ENCODE data around the gene KCNN4.
"Not testable (repeated sequence)": the region's sequence is repeated elsewhere in the genome, so short reads cannot be mapped to it uniquely, and the experiment has no call there.

KCNN4 gene

GRCh38 chr19:43780706-43781525, at the start of gene KCNN4:
Gene KCNN4 (minus strand): TSS chr19:43780973. CDS start chr19:43780861, 112 bp downstream.
- peak; percentile 95 for DNase-seq

- DNase-seq = peak; percentile 85
These were observed 46.3 kb upstream of the KCNN4 start, which contains the start of gene ZNF283 for GRCh38 chr19:43826787-43827754. Gene ZNF283 (plus strand): TSS chr19:43827321. CDS start chr19:43833505, 6,184 bp downstream.

- DNase-seq = not testable (repeated sequence)
These were observed 43.8 kb upstream of the KCNN4 start for GRCh38 chr19:43824572-43824971.

DNA sequence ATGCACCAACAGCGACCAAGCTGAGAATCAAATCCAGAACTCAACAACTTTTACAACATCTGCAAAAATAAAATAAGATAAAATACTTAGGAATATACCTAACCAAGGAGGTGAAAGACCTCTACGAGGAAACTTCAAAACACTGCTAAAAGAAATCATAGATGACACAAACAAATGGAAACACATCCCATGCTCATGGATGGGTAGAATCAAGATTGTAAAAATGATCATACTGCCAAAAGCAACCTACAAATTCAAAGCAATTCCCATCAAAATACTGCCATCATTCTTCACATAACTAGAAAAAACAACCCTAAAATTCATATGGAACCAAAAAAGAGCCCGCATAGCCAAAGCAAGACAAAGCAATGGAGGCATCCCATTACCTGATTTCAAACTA, 43.1 kb upstream of the KCNN4 start:
- not testable (repeated sequence) for DNase-seq

DNA sequence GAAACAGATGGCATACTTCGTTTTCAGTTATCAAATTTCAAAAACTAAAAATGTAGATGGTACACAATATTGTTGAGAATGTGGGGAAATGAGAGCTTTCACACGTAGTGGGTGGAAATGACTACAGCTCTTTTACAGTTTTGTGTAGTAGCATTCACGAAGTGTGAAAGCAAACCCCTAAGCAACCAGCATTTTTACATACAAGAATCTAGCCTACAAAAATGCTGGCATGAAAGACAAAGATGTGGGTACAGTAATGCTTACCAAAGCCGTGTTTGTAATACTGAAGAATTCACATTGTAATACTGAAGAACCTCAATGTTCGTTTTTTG, 40.1 kb upstream of the KCNN4 start:
- no peak for DNase-seq

DNA sequence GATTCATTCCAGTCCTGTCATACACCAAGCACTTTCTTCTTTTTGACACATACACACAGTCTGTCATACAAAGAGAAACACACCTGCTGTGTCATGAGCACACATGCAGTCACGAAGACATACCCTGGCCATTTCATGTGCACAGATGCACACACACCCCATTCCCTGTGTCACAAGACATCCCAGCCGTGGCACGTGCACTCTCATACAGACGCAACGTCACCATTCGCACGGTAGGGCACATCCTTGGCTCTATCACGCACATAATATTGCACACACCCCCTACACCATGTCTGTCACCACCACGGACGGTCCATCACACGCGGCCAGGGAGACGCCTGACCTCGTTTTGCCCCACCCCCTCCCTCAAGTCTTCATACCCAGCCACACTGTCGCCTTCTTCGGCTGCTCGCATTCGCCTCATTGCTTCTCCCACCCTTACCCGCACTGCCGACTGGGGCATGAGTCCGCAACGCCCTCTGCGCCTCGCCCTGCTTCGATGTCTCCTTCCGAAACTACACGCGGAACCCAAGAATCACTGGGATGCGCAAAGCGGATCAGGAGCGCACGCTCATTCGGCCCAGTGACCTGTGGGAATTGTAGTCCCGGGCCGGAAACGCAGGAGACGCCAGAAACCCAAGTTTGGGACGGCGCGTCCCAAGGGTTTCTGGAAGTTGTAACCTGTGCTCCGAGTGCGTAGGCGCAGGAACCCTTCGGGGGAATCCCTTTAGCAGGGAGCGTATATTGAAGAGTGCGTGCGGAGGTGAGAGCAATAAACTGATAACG, 39.5 kb upstream of the KCNN4 start:
- peak; percentile 6 for DNase-seq

DNA sequence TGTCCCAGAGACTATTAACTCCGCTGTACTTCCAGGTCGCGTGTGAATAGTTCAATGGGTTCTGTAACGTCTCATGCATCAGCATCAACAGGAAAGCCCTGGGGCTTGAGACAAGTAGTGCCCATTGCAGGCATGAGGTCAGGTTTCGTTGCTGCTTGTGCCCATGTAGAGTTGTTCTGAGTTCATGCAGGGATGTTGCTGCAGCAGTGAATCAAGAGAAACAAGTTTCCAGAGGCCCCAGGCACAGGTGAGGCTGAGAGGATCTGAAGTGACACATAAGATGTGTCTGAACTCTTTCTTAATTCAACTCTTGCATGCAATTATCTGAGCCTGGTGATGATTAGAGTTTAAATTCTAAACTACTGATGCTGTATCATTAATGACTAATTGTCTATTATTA, 37.7 kb upstream of the KCNN4 start:
- DNase-seq = no peak

- DNase-seq = not testable (repeated sequence)
These were observed 36.7 kb upstream of the KCNN4 start for GRCh38 chr19:43817454-43817853.

- DNase-seq = no peak
These were observed 34.0 kb upstream of the KCNN4 start for GRCh38 chr19:43814663-43815352.

- peak; percentile 42 for DNase-seq
These were observed 31.9 kb upstream of the KCNN4 start for GRCh38 chr19:43812688-43813087.

GRCh38 chr19:43812259-43812658, 31.5 kb upstream of the KCNN4 start:
- no peak for DNase-seq

- DNase-seq = no peak
These were observed 31.1 kb upstream of the KCNN4 start for GRCh38 chr19:43811837-43812236.

DNA sequence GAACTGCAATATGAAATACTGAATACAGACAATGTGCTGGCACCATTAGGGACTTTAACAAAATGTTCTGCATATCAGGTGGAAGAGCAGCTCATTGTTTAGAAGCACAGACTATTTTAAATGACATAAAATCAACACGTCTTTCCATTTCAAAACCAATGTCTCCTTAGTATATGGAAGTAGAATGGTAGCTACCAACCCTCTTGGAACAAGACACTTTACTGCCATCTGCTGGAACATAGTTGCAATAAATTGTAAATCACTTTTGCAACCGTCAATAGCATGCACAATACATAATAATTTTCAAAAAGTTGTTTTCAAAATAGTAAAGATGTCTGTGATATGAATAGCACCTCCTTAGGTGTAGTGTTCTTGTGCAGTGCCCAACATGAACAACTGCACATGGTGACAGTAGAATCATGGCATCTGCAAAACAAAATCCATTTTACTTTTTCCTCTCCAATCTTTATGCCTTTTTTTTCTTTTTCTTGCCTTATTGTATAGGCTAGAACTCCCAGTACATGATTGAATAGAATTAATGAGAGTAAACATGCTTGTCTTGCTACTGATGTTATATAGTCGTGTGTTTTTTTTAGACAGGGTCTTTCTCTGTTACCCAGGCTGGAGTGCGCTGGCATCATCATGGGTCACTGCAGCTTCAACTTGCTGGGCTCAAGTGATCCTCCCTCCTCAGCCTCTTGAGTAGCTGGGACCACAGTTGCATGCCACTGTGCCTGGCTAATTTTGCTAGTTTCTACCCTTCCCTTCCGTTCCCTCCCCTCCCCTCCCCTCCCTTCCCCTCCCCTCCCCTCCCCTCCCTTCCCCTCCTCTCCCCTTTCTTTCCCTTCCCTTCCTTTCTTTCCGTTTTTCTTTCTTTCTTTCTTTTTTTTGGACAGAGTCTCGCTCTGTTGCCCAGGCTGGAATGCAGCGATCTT, 29.3 kb upstream of the KCNN4 start:
- DNase-seq = peak; percentile 68

- DNase-seq = no peak
These were observed 26.9 kb upstream of the KCNN4 start for GRCh38 chr19:43807651-43808050.

GRCh38 chr19:43806848-43807247, 26.1 kb upstream of the KCNN4 start:
- no peak for DNase-seq

- not testable (repeated sequence) for DNase-seq
These were observed 25.6 kb upstream of the KCNN4 start for GRCh38 chr19:43806401-43806800.

- DNase-seq = no peak
These were observed 23.7 kb upstream of the KCNN4 start for GRCh38 chr19:43804432-43804831.

- DNase-seq = no peak
These were observed 21.6 kb upstream of the KCNN4 start, which contains the start of gene LYPD5 for GRCh38 chr19:43802216-43802951. Gene LYPD5 (minus strand): TSS chr19:43802447. CDS start chr19:43802380, 67 bp downstream.

GRCh38 chr19:43799502-43800142, 18.8 kb upstream of the KCNN4 start:
- DNase-seq = no peak
